Measurements from ENCODE around the gene KCTD2.
"Not testable (repeated sequence)": the region's sequence is repeated elsewhere in the genome, so short reads cannot be mapped to it uniquely, and the experiment has no call there.

The KCTD2 gene

DNA sequence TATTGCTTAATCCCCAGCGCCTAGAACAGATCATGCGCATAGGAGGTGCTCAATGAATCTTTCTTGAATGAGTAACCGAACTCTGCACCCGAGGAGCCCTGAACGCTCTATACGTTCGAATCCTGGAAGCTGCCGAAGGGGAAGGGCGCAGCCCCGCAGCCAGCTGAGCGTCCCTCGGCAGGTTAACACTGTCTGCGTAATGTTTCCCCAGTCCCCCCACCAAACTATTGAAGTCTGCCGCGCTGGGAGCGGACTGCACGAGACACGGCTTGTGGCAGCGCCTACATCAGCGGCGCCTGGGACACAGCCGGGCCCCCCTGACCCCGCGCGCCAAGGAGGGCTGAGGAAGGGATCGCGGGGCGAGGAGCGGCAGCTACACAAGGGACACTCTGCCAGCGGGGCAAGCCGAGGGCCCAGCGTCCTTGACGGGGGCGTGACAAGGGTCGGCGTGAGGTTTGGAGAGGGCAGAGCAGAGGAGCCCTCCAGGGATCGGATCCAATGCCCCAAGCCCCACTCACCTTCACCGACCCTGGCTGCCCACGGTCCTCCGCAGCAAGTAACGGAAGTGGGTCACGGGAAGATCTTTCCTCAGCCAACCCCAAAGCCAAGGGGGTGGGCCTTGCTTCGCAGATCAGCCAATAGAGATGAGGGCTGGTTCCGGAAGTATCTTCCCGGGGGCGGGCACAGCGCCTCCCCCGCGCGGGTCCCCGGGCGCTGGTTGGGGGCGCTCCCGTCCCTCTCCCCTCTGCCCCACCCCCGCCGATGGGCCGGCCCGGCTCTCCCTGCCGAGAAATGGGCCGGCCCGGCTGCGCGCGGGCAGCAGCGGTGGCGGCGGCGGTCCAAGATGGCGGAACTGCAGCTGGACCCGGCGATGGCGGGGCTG is at the start of gene KCTD2, which contains the start of gene ATP5PD:
KCTD2 (plus strand) TSS at position 819 of the 883 bp plus-strand sequence; CDS start at position 845, 26 bp downstream.
ATP5PD (minus strand) TSS at position 563 of the 883 bp plus-strand sequence. CDS start 4,319 bp downstream, outside the sequence.
- TF ChIP-seq JUND (IDR thresholded peaks at IDR 0.05; ENCODE audit: low read depth), result no peak
- in situ Hi-C loops (cut with HindIII; ENCODE audit: low pct_unique_long_range_greater_than_20kb, low sequenced_read_pairs), result no loop called here

DNA sequence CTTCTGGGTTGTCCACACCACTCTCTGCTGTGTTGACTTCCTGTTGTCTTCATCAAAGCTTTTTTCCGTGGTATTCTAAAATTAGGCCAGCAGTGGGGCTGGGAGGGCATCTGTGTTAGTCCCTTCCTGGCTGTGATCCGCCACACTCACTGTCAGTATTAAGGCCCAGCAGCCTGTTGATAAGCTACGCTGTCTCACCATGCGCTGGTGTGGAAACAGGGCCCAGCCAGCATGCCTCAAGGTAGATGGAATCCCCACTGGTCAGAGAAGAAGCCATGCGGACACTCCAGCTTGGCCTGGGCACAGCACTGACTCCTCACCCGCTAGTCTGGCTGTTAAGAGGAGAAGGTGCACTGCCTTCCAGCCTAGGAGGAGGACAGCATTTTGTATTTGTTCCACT is 48.2 kb upstream of the KCTD2 start:
- no peak for TF ChIP-seq JUND (IDR thresholded peaks at IDR 0.05; ENCODE audit: low read depth)
- in situ Hi-C loops (cut with HindIII; ENCODE audit: low pct_unique_long_range_greater_than_20kb, low sequenced_read_pairs), result no loop called here
- no peak for DNase-seq (ENCODE audit: low read depth in 1 of 2, low spot score in 1 of 2)

More for the DNA sequence above, at the start of gene KCTD2, which contains the start of gene ATP5PD:
- peak; percentile 99 for DNase-seq (ENCODE audit: low read depth in 1 of 2, low spot score in 1 of 2)

DNA sequence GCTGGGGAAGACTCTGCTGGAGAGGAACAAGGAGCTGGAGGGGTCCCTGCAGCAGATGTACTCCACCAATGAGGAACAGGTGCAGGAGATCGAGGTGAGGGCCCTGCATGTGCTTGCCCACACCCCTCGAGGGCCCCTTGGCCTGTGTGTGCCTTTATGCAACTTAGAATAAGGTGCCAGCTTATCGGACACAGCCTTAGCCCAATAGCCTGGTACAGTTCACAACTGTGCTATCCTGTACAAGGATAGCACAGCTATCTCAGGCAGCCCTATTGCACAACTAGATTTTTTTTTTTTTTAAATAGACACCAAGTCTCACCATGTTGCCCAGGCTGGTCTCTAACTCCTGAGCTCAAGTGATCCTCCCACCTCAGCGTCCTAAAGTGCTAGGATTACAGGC is 47.5 kb upstream of the KCTD2 start:
- no peak for TF ChIP-seq JUND (IDR thresholded peaks at IDR 0.05; ENCODE audit: low read depth)
- no peak for DNase-seq (ENCODE audit: low read depth in 1 of 2, low spot score in 1 of 2)
- in situ Hi-C loops (cut with HindIII; ENCODE audit: low pct_unique_long_range_greater_than_20kb, low sequenced_read_pairs), result no loop called here

DNA sequence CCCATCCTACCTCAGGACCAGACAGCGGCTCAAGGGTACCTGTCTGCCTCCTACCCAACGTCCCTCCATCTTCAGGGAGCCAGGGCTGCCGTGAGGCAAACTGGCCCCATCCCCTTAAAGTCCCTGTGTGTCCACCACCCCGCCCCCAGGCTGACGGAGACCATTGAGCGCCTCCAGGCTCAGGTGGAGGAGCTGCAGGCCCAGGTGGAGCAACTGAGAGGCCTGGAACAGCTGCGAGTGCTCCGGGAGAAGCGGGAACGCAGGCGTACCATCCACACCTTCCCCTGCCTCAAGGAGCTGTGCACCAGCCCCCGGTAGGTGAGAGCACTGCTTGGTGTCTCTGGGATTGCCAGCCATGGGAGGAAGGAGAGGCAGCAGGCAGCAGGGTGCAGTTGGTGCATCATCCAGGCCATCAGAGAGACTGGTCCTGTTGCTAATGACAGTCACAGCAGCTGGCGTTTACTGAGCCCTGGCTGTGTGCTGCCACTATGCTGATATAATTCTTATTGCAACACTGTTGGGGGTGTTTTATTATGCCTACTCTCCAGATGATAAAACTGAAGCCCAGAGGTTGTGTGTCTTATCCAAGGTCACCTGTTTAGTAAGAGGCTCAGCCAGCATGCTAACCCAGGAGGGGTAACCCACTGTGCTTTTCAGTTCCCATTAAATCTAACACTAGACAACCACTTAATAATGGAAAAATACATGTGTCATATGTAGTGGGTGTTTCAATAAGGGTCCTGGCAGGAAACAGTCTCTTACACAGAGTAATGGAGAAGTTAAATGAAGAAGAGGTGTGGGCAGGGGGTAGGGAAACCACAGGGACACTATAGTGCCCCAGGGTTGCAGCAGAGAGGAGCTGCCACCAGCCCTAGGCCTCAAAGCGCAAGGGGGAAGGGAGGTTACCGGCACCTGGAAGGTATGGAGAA is 44.8 kb upstream of the KCTD2 start:
- TF ChIP-seq JUND (IDR thresholded peaks at IDR 0.05; ENCODE audit: low read depth), result no peak

GRCh38 chr17:75003070-75003956 is 43.7 kb upstream of the KCTD2 start:
- TF ChIP-seq JUND (IDR thresholded peaks at IDR 0.05; ENCODE audit: low read depth), result no peak
- in situ Hi-C loops (cut with HindIII; ENCODE audit: low pct_unique_long_range_greater_than_20kb, low sequenced_read_pairs), result no loop called here
- DNase-seq (ENCODE audit: low read depth in 1 of 2, low spot score in 1 of 2), result no peak

More for the DNA sequence above, 44.8 kb upstream of the KCTD2 start:
- no peak for DNase-seq (ENCODE audit: low read depth in 1 of 2, low spot score in 1 of 2)
- in situ Hi-C loops (cut with HindIII; ENCODE audit: low pct_unique_long_range_greater_than_20kb, low sequenced_read_pairs), result no loop called here

GRCh38 chr17:75003957-75004355 is 43.1 kb upstream of the KCTD2 start:
- TF ChIP-seq JUND (IDR thresholded peaks at IDR 0.05; ENCODE audit: low read depth), result no peak
- in situ Hi-C loops (cut with HindIII; ENCODE audit: low pct_unique_long_range_greater_than_20kb, low sequenced_read_pairs), result no loop called here
- DNase-seq (ENCODE audit: low read depth in 1 of 2, low spot score in 1 of 2), result no peak

GRCh38 chr17:75004371-75004770 is 42.7 kb upstream of the KCTD2 start:
- TF ChIP-seq JUND (IDR thresholded peaks at IDR 0.05; ENCODE audit: low read depth), result no peak
- in situ Hi-C loops (cut with HindIII; ENCODE audit: low pct_unique_long_range_greater_than_20kb, low sequenced_read_pairs), result no loop called here
- DNase-seq (ENCODE audit: low read depth in 1 of 2, low spot score in 1 of 2), result no peak

- no peak for DNase-seq (ENCODE audit: low read depth in 1 of 2, low spot score in 1 of 2)
- in situ Hi-C loops (cut with HindIII; ENCODE audit: low pct_unique_long_range_greater_than_20kb, low sequenced_read_pairs), result no loop called here
- TF ChIP-seq JUND (IDR thresholded peaks at IDR 0.05; ENCODE audit: low read depth), result no peak
These were observed 41.7 kb upstream of the KCTD2 start for GRCh38 chr17:75005291-75005690.

DNA sequence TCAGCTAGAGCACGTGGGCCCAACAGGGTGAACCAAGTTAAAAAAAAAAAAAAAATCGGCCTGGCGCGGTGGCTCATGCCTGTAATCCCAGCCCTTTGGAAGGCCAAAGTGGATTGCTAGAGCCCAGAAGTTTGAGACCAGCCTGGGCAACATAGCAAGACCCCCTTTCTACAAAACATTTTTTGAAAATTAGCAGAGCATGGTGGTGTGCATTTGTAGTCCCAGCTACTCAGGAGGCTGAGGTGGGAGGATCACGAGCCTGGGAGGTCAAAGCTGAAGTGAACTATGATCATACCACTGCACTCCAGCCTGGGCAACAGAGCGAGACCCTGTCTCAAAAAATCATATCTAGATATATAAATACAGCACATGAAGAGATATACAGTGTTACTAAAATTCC is 40.9 kb upstream of the KCTD2 start:
- DNase-seq (ENCODE audit: low read depth in 1 of 2, low spot score in 1 of 2); in situ Hi-C loops (cut with HindIII; ENCODE audit: low pct_unique_long_range_greater_than_20kb, low sequenced_read_pairs): not testable (repeated sequence)

GRCh38 chr17:75006653-75007052 is 40.4 kb upstream of the KCTD2 start:
- no peak for DNase-seq (ENCODE audit: low read depth in 1 of 2, low spot score in 1 of 2)
- TF ChIP-seq JUND (IDR thresholded peaks at IDR 0.05; ENCODE audit: low read depth), result no peak
- in situ Hi-C loops (cut with HindIII; ENCODE audit: low pct_unique_long_range_greater_than_20kb, low sequenced_read_pairs), result no loop called here

DNA sequence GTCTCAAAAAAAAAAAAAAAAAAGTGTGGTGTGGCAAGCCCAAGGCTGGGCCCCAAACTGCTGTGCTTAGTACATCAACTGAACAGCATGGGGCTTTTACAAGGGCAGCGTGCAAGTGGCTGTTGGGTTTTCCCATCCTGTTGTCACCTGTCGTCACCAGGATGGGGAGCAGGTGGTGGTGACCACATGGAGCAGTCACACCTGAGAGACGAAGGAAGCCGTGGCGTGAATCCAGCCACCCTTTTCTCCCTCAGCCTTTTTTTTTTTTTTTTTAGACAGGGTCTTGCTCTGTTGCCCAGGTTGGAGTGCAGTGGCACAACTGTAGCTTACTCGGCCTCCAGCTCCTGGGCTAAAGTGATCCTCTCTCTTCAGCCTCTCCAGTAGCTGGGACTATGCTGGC is 38.7 kb upstream of the KCTD2 start:
- DNase-seq (ENCODE audit: low read depth in 1 of 2, low spot score in 1 of 2), result no peak
- in situ Hi-C loops (cut with HindIII; ENCODE audit: low pct_unique_long_range_greater_than_20kb, low sequenced_read_pairs), result no loop called here
- TF ChIP-seq JUND (IDR thresholded peaks at IDR 0.05; ENCODE audit: low read depth), result no peak
